GM21390 (cell line): Measurements from ENCODE around the gene MAP2.

Experiments
- ATAC-seq: cut with Tn5 transposase; IDR thresholded peaks from one replicate; pipeline ENCODE4 v1.9.1; 2021; ENCODE audit not compliant: unreplicated experiment

Gene MAP2

GRCh38 chr2:209422191-209422754 is 1.6 kb upstream of the MAP2 start:
- no peak for ATAC-seq

GRCh38 chr2:209424199-209424701 is 403 bp downstream of the MAP2 start:
- peak; percentile 7 for ATAC-seq

GRCh38 chr2:209424781-209425470 is 1.1 kb downstream of the MAP2 start:
- ATAC-seq = no peak

GRCh38 chr2:209425471-209426071 is 1.7 kb downstream of the MAP2 start:
- peak; percentile 38 for ATAC-seq

GRCh38 chr2:209426432-209426831 is 2.6 kb downstream of the MAP2 start:
- no peak for ATAC-seq

GRCh38 chr2:209431701-209432100 is 7.9 kb downstream of the MAP2 start:
- ATAC-seq = no peak

GRCh38 chr2:209441541-209441940 is 17.7 kb downstream of the MAP2 start:
- no peak for ATAC-seq

GRCh38 chr2:209442939-209443338 is 19.1 kb downstream of the MAP2 start:
- no peak for ATAC-seq

- no peak for ATAC-seq
Observed at GRCh38 chr2:209445485-209445884, 21.6 kb downstream of the MAP2 start.

GRCh38 chr2:209451209-209451834 is 27.5 kb downstream of the MAP2 start:
- ATAC-seq = no peak

GRCh38 chr2:209456489-209456888 is 32.6 kb downstream of the MAP2 start:
- no peak for ATAC-seq

GRCh38 chr2:209458008-209458979 is 34.4 kb downstream of the MAP2 start:
- no peak for ATAC-seq

- ATAC-seq = no peak
Observed at GRCh38 chr2:209459359-209459758, 35.5 kb downstream of the MAP2 start.

- no peak for ATAC-seq
Observed at GRCh38 chr2:209460151-209460761, 36.4 kb downstream of the MAP2 start.

GRCh38 chr2:209463226-209463625 is 39.4 kb downstream of the MAP2 start:
- ATAC-seq = no peak

- ATAC-seq = no peak
Observed at GRCh38 chr2:209463835-209464234, 40.0 kb downstream of the MAP2 start.

GRCh38 chr2:209468846-209469245 is 45.0 kb downstream of the MAP2 start:
- no peak for ATAC-seq

- no peak for ATAC-seq
Observed at GRCh38 chr2:209469481-209469880, 45.6 kb downstream of the MAP2 start.

GRCh38 chr2:209470466-209470865 is 46.6 kb downstream of the MAP2 start:
- no peak for ATAC-seq

GRCh38 chr2:209471037-209471436 is 47.2 kb downstream of the MAP2 start:
- no peak for ATAC-seq
